IPS-18c (cell line): ENCODE results near the gene INSYN2B.

ENCODE experiments used
- H3K4me3 ChIP-seq: 2 replicates; pipeline ENCODE4 v1.7.0; 2013; ENCODE audit warnings: low read depth, mild to moderate bottlenecking, low read length, moderate library complexity; ENCODE audit not compliant: insufficient read depth
- H3K9me3 ChIP-seq: one replicate; pipeline ENCODE4 v1.6.1; 2013; ENCODE audit warnings: mild to moderate bottlenecking, low read length, moderate library complexity; ENCODE audit not compliant: control insufficient read depth, insufficient read depth

Gene INSYN2B

DNA sequence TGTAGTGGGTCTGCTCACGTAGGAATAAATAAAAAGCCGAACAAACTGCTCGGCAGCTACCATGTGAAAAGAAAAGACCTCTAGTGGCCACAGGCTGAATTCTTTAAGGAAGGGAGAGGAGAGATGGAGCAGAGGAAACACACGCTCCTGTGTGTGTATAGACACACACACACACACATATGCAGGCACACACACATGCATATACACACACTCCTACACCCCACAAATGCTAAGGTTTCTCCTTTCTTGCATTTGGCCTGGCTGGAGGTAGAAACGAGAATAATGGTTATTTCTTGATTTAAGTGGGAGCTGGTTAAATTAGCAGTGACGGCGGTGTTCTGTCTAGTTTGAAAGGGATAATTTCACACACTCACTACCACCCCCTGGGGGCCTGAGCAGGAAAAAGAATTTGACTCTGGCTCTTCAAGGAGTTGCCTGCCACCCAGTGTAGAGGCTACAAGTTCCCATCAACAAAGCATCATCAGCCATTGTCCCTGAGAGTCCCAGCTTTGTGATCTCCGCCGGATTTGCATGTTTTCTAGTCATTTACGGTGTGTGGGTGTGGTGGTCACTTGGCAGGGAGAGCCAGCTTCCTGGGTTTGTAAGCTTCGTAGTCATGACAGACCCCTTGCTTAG lies at the start of gene INSYN2B:
Gene INSYN2B (minus strand): TSS at position 78 of the 636 bp plus-strand sequence. CDS start 96,597 bp downstream, outside the sequence.
- Histone ChIP-seq H3K9me3 (no peaks in the 10 kb centered on the region), H3K4me3 (peak within 1 kb of the TSS; percentile 5; the same call in 1 of the 2 replicates)

DNA sequence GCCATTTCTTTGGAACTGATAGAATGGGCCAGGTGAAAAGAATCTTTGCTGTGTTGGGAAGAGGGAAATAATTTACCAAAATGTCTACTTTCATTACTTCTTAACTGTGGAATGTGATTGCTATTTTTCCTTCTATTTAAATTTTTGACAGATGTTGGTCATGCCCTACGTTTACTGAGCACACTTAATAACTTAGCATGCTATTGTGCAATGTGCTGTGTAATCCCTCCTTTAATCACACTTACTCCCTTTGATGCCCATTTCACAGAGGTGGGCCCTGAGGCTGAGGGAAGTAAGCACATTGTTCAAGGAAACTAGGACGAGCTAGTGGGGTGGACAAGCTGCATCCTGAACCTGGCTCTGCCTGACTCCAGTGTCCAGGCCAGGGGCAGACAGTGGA lies 47.8 kb upstream of the INSYN2B start:
- no peak overlapping the region for H3K4me3 ChIP-seq

DNA sequence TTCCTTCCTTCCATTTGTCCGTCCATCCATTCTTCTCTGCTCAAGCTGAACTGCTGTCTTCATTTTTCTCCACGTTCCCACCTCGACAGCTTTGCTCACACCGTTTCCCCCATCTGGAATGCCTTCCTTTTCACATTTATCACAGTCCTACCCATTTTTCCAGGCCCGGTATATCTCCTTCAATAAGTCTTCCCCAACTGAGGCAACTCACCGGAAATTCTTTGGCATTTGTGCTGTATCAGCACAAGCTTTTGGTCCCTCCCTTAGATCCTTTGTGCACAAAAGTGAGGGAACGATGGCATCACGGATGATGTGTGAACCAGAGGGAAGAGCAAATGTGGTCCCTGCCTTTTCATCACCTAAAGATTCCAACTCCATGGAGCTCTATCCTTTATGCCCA lies 45.6 kb upstream of the INSYN2B start:
- H3K4me3 ChIP-seq = no peak overlapping the region
- H3K9me3 ChIP-seq = no peaks in the 10 kb centered on the region

More for the DNA sequence above, 47.8 kb upstream of the INSYN2B start:
- no peaks in the 10 kb centered on the region for H3K9me3 ChIP-seq

DNA sequence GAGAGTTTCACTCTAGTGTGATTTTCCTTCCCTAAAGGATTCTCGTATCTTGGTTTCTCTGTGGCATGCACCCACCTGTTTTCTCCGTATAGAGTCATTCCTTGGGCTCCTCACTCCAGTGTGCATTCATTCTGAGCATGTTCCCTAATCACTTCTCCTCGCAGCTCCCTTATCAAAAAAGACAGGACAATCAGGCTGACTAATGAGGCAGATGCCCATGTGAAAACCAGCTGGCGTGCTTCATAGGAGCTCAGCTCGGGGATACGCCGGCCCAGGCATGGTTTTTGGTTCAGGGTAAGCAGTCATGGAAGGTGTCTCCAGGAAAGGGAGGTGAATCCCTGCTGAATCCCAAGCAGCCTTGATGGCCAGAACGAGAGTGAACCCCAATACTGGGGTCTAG lies 41.2 kb upstream of the INSYN2B start:
- H3K9me3 ChIP-seq = no peaks in the 10 kb centered on the region
- no peak overlapping the region for H3K4me3 ChIP-seq

DNA sequence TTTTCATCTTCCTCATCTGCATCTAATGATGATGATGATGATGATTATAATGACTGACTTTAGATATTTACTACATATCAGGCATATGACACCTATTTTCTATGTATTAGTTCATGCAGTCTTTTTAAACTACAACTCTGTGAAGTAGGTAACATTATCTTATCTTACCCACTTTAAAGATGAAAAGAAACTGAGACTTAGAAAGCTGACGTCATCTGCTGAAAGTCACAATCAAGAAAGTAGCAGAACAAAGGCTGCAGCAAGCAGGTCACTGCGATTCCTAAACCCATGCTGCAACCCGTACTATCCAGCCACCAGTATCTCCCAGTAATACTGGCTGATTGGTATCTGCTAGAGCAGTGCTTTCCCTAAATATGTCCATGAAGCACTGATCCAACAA lies 40.1 kb upstream of the INSYN2B start:
- H3K9me3 ChIP-seq = no peaks in the 10 kb centered on the region
- H3K4me3 ChIP-seq = no peak overlapping the region

DNA sequence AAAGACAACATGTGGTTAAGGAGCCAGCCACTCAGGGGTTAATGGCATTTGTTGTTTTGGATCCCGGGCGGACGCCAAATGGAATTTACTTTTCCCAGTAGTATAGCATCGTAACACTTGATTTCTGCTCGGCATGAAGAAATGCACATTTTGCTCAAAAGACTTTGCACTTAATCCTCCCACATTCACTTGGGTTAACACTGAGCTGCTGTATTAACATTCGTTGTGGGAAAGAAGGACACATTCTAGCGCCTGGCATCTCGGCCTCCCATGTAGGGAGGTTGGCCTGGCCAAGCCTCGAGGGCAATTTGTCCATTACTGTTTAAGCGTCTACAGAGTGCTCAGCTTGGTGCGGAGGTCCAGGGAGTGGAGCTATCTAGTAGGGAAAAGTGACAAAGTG lies 32.3 kb upstream of the INSYN2B start:
- Histone ChIP-seq H3K9me3 (peaks cover 2% of the 10 kb centered on the region), H3K4me3 (no peak overlapping the region)

DNA sequence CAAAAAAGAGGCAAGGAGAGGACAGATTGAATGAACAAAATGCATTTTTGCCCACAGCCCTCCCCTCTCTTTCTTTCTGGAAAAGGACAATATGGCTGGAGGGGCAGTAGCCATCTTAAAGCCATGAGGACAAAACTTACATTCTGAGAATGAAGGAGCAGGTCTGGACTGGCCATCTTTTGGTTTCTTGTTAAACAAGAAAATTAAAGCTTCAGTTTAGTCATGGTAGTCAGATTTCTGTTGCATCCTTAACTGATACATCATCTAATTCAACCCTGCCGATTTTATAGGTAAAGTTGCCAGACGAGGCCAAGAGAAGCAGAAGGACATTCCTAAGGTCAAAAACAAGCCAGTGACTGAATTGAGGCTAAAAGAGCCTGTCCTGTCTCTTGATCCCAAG lies 31.5 kb upstream of the INSYN2B start:
- Histone ChIP-seq H3K9me3 (peaks cover 2% of the 10 kb centered on the region), H3K4me3 (no peak overlapping the region)

DNA sequence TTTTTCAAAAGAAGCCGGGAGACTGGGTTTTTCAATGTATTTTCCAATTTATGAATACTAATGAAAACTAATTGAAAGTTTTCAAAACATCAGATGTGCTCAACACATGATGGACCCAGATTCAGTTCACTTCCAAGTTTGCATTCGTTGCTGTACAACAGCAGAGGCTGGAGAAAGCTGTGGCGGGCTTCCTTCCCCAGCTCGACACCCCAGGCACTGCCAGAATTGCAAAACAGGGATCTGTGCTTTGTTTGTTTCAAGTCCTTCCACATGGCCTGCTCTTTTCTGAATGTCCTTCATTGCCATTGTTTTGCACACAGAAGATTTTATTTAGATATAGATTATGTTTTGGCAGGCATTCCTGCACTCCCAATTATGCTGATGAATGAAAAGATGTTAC lies 30.3 kb upstream of the INSYN2B start:
- Histone ChIP-seq H3K9me3 (peaks cover 2% of the 10 kb centered on the region), H3K4me3 (no peak overlapping the region)

DNA sequence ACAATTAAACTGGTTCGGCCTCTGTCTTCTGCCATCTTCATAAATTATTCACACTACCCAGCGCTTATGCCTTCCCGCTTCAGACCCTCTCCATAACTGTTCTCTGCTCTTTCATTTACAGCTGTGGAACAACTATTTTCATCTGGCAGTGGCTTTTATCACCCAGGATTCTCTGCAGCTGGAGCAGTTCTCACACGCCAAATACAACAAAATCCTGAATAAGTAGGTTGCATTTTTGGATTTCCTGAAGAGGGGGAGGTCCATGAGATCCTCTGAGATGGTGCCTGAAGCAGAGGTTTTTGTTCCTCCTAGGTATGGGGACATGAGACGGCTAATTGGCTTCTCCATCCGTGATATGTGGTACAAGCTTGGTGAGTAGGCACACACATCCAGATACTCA lies 28.1 kb upstream of the INSYN2B start:
- peaks cover 2% of the 10 kb centered on the region for H3K9me3 ChIP-seq
- H3K4me3 ChIP-seq = no peak overlapping the region

DNA sequence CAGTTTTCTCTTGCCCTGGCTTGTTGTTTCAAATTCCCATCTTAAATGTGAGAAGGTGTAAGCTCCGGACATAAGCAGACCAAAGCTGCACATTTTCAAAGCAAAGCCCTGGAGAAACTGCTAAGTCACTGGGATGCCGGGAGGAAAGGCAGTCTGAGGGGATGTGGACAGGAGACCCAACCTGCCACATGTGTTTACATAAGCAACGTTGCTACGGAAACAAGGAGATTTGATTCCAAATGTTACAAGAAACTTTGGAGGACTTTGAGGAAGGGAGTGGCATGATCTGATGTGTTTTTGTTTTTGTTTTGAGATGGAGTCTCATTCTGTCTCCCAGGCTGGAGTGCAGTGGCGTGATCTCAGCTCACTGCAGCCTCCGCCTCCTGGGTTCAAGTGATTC lies 25.7 kb upstream of the INSYN2B start:
- H3K4me3 ChIP-seq = no peak overlapping the region
- H3K9me3 ChIP-seq = no peaks in the 10 kb centered on the region

DNA sequence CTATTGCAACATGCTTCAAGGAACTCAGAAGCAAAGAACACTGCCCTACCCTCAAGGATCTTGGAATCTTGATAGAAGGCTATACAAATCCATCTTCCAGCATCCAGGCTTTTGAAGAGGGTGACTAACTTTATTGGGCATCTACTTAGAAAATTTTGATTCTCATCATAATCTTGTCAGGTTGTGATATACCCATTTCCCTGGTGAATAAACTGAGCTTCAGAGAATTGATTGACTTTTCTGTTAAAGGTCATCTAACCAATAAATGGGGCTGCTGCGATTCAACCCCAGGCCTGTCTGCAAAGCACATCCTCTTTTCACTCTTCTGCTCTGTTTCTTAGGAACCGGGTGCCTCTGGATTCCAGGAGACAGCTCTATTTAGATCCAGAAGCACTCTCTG lies 19.9 kb upstream of the INSYN2B start:
- H3K4me3 ChIP-seq = no peak overlapping the region

DNA sequence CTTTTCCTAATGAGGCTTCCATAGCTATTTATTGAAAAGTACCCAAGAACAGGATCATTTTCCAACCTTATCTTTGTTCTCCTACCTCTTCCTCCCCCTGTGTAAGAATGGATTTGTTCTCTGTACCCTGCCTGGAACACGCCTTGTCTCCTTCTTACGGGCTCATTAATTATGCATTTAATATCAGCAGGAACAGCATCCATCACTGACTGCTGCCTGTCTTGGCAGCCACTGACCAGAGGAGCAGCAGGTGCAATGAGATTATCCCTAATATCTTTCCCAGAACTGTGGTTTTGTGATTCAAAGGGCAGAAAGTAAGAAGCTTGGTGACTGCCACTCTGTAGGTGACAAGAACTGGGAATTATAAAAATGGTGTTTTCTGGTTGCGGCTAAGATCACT lies 19.3 kb upstream of the INSYN2B start:
- Histone ChIP-seq H3K4me3 (no peak overlapping the region), H3K9me3 (no peaks in the 10 kb centered on the region)

More for the DNA sequence above, 19.9 kb upstream of the INSYN2B start:
- H3K9me3 ChIP-seq = no peaks in the 10 kb centered on the region

DNA sequence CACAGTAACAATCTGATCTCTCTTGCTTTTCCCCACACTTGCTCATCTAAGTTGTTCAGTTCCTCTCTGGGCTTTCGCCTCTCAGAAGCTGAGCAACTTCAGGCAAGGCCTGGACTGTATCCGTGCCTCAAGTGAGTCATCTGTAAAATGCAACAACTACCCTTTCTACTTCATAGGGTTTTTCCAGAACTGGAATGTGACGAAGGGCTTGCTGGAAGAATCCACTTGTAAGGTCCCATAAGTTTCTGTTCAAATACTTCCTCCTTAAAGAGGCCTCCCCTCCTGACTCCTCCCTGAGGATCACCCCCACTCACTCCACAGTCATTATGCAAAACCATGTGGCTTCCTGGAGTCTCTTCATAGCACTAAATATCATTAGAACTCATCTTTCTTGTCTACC lies 17.5 kb upstream of the INSYN2B start:
- Histone ChIP-seq H3K9me3 (no peaks in the 10 kb centered on the region), H3K4me3 (no peak overlapping the region)

DNA sequence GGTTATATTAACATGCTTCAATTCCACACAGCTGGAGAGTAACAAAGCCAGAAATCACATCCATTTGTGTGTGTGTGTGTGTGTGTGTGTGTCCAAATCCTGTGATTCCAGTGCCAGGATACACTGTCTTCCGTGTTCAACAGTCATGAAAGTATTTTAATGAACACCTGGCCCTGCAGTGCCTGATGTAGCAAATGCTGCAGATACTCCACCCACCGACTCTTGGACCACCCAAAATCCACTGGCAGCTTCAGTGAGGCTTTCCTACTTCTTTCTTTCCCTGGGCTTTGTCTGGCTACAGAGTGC lies 13.1 kb upstream of the INSYN2B start:
- Histone ChIP-seq H3K4me3 (no peak overlapping the region), H3K9me3 (no peaks in the 10 kb centered on the region)

DNA sequence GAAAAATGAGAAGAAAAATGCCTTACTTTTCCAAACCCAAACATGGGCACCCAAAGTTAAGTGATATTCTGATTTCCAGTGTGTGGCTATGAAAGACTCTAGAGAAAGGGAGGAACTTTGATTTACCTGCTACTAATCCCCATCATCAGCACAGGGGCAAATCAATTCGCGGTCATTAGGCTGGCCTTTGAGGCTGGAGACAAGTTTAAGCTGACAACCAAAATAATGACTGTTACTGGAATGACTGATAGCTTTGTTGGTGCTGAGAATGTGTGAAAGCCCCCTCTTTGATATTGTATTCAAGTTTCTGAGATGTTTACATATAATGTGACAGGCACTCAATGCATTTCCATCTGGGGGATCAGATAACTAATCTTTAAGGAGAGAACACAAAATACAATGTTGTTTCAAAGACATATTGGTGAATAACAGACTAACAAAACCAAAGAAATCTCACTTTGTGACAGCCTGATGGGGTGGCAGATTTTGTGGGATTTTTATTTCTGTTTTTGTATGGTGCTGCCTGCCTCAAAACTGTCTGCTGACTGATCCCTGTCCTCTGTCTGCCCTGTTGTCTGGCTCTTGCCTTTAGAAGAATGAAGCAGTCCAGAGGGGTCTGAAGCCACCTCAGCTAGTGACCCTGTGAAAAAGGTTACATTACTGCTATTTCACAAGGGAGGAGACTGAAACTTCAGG lies 12.6 kb upstream of the INSYN2B start:
- Histone ChIP-seq H3K4me3 (no peak overlapping the region), H3K9me3 (no peaks in the 10 kb centered on the region)

DNA sequence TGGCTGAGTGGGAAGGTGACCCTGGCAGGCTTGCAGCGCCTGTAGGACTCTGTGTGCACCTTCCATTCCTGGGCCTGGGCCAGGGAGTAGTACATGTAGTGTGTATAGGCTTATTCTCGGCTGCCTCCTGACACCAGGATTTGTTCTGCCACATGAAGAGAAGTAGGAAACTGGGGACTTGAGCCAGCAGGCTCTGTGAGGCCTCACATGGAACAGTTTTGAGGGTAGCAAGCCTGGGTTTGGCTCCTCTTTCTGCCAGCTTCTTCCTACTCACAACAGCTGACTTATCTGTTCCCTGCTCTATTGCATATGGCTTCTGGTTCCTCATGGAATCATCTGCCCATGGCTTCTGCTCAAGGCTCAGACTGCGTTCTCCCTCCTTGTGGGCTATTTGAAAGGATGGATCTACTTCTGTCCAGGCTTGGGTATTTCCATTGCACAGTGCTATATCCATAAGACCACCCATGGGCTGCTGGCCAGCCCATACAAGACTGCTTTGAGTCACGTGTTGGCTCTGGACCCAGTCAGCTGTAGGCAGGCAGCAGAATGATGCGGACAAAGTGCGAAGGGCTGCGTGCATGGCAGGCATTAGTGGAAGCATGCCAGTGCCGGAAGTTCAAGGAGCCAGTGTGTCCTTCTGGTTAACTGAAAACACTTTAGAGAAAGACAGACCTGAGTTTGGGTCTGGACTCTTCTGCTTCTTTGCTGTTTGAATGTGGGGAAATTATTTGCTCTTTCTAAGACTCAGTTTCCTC lies 11.0 kb upstream of the INSYN2B start:
- Histone ChIP-seq H3K9me3 (no peaks in the 10 kb centered on the region), H3K4me3 (no peak overlapping the region)

DNA sequence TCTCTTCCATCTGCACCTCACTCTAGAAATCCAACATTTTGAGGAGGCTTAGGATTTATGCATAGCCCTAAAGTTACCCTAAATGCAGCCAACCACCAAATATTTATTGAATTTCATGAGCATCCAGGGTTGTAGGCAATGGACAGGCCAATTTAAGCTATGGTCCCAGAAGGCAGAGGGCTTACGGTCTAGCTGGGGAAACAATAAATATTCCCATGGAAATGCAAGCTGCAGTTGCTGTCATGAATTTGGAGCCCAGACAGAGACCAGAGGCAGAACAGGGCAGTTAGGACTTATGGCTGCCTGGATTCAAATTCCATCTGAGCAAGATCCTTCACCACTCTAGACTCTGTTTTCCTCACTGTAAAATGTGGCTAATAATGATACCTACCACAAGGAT lies 9.1 kb upstream of the INSYN2B start:
- Histone ChIP-seq H3K9me3 (no peaks in the 10 kb centered on the region), H3K4me3 (no peak overlapping the region)

DNA sequence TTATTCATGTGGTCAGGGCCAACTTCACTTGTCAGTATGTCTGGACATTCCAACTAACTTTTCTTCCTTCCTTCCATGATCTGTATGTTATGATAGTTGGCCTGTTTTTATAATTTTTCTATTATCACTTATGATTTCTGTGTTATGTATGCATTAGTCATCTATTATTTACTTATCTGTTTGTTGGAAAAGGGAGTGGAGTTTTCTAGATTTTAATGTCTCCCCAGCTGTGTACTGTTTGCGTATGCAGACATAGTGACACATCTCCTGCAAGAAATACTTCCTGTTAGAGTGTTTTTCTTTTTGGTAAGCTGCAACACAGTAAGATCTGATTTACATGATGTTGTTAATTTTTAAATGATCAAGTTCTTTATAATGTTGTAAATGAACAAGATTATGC lies 8.7 kb upstream of the INSYN2B start:
- no peak overlapping the region for H3K4me3 ChIP-seq
- H3K9me3 ChIP-seq = no peaks in the 10 kb centered on the region
